Hepatocyte (in vitro differentiated cells): ENCODE data around the gene CAPZB. TPM values are rescaled to one million over a fixed set of nuclear protein-coding genes. Genes with fewer than 3 reads are reported as not detected.

Experiments
- DNase-seq: peaks from one replicate; pipeline ENCODE4 v3.0.0-alpha.2; 2016; ENCODE audit warnings: low spot score
- H2AFZ ChIP-seq: fragments of 200-600 bp; sonication (generic); 2 replicates; pipeline ENCODE4 v1.6.0; 2016; ENCODE audit warnings: antibody characterized with exemption, mild to moderate bottlenecking
- H3K27ac ChIP-seq: fragments of 200-600 bp; sonication (generic); 2 replicates; pipeline ENCODE4 v1.5.1; 2016; ENCODE audit warnings: mild to moderate bottlenecking
- H3K27me3 ChIP-seq: fragments of 200-600 bp; sonication (generic); 2 replicates; pipeline ENCODE4 v1.6.1; 2016
- H3K36me3 ChIP-seq: fragments of 200-600 bp; sonication (generic); replicated peaks from 2 replicates; pipeline ENCODE4 v1.5.1; 2016; ENCODE audit warnings: low read depth; ENCODE audit not compliant: insufficient read depth
- H3K4me1 ChIP-seq: fragments of 200-600 bp; sonication (generic); 2 replicates; pipeline ENCODE4 v1.5.1; 2016; ENCODE audit warnings: mild to moderate bottlenecking, moderate library complexity; ENCODE audit not compliant: insufficient read depth
- H3K4me2 ChIP-seq: fragments of 200-600 bp; sonication (generic); 2 replicates; pipeline ENCODE4 v1.6.0; 2016
- H3K4me3 ChIP-seq: fragments of 200-600 bp; sonication (generic); 2 replicates; pipeline ENCODE4 v1.5.1; 2016; ENCODE audit warnings: mild to moderate bottlenecking
- H3K79me2 ChIP-seq: fragments of 200-600 bp; sonication (generic); 2 replicates; pipeline ENCODE4 v1.6.0; 2017; ENCODE audit warnings: mild to moderate bottlenecking
- H3K9me2 ChIP-seq: fragments of 200-600 bp; sonication (generic); replicated peaks from 2 replicates; pipeline ENCODE4 v1.6.0; 2017; ENCODE audit warnings: mild to moderate bottlenecking; ENCODE audit not compliant: insufficient read depth
- H3K9me3 ChIP-seq: fragments of 200-600 bp; sonication (generic); 2 replicates; pipeline ENCODE4 v1.5.1; 2016; ENCODE audit warnings: low read depth, mild to moderate bottlenecking
- H4K20me1 ChIP-seq: fragments of 200-600 bp; sonication (generic); 2 replicates; pipeline ENCODE4 v1.6.0; 2016; ENCODE audit warnings: mild to moderate bottlenecking; ENCODE audit not compliant: insufficient read depth, poor library complexity, severe bottlenecking
- EZH2 ChIP-seq: fragments of 200-600 bp; sonication (generic); IDR thresholded peaks from 2 replicates; pipeline ENCODE4 v1.6.1; 2016; ENCODE audit warnings: antibody characterized with exemption, mild to moderate bottlenecking, borderline replicate concordance
- EZH2phosphoT487 ChIP-seq: fragments of 200-600 bp; sonication (generic); IDR thresholded peaks from one replicate; pipeline ENCODE4 v1.6.1; 2018; ENCODE audit warnings: antibody characterized with exemption, mild to moderate bottlenecking, low read depth, moderate library complexity; ENCODE audit not compliant: unreplicated experiment, severe bottlenecking
- WGBS: methylation state at CpG from one replicate; pipeline ENCODE4 v1.1.6; 2016; ENCODE audit warnings: low lambda C conversion rate; ENCODE audit errors: missing lambda C conversion rate; 5-methylcytosine and 5-hydroxymethylcytosine counted together
- polyA plus RNA-seq: library from polyadenylated mRNA; unstranded; fragments of >200 nt; fragmentation: Nextera tagmentation; extraction: Ambion mirVana; gene quantifications from 2 replicates; pipeline ENCODE4 v1.2.1, GENCODE V29; 2016
- total RNA-seq: library from RNA; depleted of rRNA; stranded (reverse); fragments of >200 nt; gene quantifications from 2 replicates; pipeline ENCODE4 v1.2.3, GENCODE V29; 2014
- TF ChIP-seq, protein P1 (sequence below): fragments of 200-600 bp; sonication (generic); IDR thresholded peaks from 2 replicates; pipeline ENCODE4 v1.5.1; 2016; ENCODE audit warnings: antibody characterized with exemption, mild to moderate bottlenecking; ENCODE audit not compliant: poor library complexity

Gene CAPZB
- total and polyA plus RNA-seq, 2 experiments from 2014 or later: 139 to 261 TPM

DNA sequence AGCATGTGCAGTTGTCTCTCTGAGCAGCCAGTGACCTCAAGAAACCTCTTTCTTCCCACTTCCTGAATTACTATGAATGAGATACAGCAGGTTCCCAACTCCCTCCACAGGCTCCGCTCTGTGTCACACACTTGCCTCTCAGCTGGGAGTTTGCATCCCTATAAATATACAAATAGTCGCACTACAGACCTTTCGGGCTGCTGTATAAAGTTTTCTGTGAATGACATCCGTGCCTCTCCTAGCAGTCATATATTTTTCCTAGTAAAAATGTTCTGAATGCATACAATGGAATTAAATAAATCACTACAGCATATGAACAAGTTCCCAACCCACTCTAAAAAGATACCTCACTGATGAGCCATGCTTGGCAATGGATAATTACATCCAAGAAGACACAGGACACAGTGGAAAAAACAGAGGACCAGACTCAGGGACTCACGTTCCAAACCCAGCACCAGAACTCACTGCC lies 66.8 kb downstream of the CAPZB start:
- 88% methylated on average over 5 of the region's 5 CpGs for WGBS
- Histone ChIP-seq H3K4me3 (no peak overlapping the region), H4K20me1 (peaks cover 42% of the 10 kb centered on the region), H3K27me3 (no peaks in the 10 kb centered on the region), H3K9me2 (no peaks in the 10 kb centered on the region), H3K27ac (no peak overlapping the region), H3K4me1 (peaks cover 4% of the 10 kb centered on the region), H3K9me3 (no peaks in the 10 kb centered on the region), H3K36me3 (no peaks in the 10 kb centered on the region), H3K79me2 (peaks cover 92% of the 10 kb centered on the region), H2AFZ (no peak overlapping the region), H3K4me2 (no peak overlapping the region)
- TF ChIP-seq, protein P1, sequence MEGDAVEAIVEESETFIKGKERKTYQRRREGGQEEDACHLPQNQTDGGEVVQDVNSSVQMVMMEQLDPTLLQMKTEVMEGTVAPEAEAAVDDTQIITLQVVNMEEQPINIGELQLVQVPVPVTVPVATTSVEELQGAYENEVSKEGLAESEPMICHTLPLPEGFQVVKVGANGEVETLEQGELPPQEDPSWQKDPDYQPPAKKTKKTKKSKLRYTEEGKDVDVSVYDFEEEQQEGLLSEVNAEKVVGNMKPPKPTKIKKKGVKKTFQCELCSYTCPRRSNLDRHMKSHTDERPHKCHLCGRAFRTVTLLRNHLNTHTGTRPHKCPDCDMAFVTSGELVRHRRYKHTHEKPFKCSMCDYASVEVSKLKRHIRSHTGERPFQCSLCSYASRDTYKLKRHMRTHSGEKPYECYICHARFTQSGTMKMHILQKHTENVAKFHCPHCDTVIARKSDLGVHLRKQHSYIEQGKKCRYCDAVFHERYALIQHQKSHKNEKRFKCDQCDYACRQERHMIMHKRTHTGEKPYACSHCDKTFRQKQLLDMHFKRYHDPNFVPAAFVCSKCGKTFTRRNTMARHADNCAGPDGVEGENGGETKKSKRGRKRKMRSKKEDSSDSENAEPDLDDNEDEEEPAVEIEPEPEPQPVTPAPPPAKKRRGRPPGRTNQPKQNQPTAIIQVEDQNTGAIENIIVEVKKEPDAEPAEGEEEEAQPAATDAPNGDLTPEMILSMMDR: no peak
- TF ChIP-seq EZH2phosphoT487: no peak
- TF ChIP-seq EZH2: no peak
- no peak for DNase-seq

DNA sequence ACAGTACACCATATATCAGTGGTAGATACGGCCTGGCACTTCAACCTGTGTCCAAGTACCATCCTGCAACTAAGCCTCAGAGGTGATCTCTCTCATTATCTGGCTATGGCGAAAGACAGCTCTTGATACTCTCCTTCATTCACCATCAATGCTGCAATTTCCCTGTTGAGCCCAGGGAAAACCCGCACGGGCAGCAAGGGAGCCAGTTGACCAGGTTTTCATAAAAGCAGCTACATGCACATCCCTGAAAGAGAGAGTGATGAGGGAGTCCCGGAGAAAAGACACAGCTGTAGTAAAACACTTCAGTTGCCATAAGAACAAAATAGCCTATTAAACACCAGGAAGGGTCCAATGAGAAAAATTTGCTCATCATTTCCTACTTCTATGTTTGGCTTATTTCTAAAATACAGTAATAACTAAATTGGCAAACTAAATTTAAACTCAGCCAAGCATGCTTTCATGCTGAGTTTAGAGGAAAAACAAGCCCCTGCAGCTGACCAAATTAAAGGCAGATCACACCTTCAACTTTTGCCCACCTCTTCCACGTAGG lies 68.3 kb downstream of the CAPZB start:
- Histone ChIP-seq H3K27me3 (no peaks in the 10 kb centered on the region), H3K9me2 (no peaks in the 10 kb centered on the region), H3K79me2 (peaks cover 89% of the 10 kb centered on the region), H4K20me1 (peaks cover 46% of the 10 kb centered on the region), H3K4me2 (no peak overlapping the region), H3K4me1 (peaks cover 16% of the 10 kb centered on the region), H2AFZ (no peak overlapping the region), H3K36me3 (no peaks in the 10 kb centered on the region), H3K9me3 (no peaks in the 10 kb centered on the region), H3K27ac (no peak overlapping the region), H3K4me3 (no peak overlapping the region)
- TF ChIP-seq EZH2phosphoT487 (no peak), EZH2 (no peak)
- TF ChIP-seq, protein P1: no peak
- DNase-seq: no peak
- WGBS: 87% methylated on average over 6 of the region's 6 CpGs

DNA sequence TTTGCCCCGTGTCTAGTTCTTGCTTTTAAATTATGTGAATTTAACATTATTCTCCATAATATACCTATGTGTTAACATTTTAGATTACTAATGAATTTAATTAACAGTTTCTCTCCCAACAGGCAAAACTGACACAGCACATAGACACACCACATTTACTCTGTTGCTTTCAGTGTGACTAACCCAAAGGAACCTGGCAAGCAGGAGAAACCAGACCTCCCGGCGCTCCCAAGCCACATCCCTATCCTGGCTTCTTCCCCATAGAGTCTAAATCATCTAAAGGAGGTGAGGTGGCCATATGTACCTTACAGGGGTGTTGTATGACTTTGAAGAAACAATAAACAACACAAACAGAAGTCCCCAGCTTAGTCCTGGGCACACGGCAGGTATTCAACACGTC lies 69.2 kb downstream of the CAPZB start:
- Histone ChIP-seq H3K27ac (no peak overlapping the region), H3K9me3 (no peaks in the 10 kb centered on the region), H4K20me1 (peaks cover 38% of the 10 kb centered on the region), H3K9me2 (no peaks in the 10 kb centered on the region), H3K4me2 (no peak overlapping the region), H3K27me3 (no peaks in the 10 kb centered on the region), H3K79me2 (peaks cover 89% of the 10 kb centered on the region), H3K4me1 (peaks cover 16% of the 10 kb centered on the region), H3K36me3 (no peaks in the 10 kb centered on the region), H2AFZ (no peak overlapping the region), H3K4me3 (no peak overlapping the region)
- no peak for DNase-seq
- TF ChIP-seq, protein P1: no peak
- no peak for TF ChIP-seq EZH2phosphoT487
- no peak for TF ChIP-seq EZH2
- WGBS: 97% methylated on average over 5 of the region's 5 CpGs
